ENCODE results near the gene APBA2. TPM values are rescaled to one million over a fixed set of nuclear protein-coding genes. Genes with fewer than 3 reads are reported as not detected.

Gene APBA2
- polyA plus RNA-seq, 1 donor (not counting 4 experiments of a cell fraction or from before 2014, with no cell fraction given): 5.5 TPM

DNA sequence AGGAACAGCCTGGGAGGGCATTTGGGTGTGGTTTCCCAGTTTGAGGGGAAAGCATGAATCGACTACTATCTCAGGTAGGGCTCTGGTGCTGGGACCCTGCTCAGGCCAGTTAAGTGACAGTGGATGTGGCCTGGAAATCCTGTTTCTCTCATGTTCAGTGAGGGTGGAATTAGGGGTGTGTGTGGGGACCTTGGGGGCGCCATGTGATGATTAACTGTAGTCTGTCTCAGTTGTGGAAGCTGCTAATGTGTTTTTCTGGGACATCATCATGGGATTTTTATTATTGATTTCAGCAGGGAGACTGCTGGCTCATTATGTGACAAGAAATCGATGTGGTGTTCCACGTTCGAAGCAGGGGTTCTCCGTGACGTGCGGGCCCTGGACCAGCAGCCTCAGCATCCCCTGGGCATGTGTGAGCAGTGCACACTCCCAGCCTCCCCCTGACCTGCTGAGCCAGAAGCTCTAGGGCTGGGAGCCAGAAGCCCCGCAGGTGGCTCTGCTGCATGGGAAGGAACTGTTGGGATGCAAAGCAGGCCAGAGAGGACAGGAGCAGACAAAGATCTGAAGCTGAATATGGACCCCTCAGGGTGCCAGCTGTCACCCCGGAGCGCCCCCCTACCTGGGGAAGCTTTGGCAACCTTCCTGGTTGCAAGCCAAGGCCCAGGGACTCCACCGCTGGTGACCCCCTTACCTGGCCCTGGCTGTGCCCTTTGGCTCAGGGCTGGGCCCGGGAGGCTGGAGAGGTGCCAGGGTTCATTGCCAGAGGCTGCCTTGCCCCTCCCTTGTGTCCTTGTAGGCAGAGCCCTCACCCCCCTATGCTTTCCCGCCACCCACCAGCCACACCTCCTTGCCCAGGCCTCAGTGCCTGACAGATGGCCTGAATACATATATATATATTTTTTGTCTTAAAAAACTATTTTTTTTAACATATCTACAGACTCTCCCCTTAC, 149.8 kb downstream of the APBA2 start:
- no peak for DNase-seq (ENCODE audit: low read depth, low spot score)
- Histone ChIP-seq H3K9me1 (ENCODE audit: control insufficient read depth, extremely low read depth, insufficient read depth, low read length) (no peaks in the 10 kb centered on the region), H3K9ac (ENCODE audit: control insufficient read depth, extremely low read depth, insufficient read depth, low read length) (no peak overlapping the region), H3K36me3 (ENCODE audit: control insufficient read depth in 2 of 2, extremely low read depth in 1 of 2, insufficient read depth in 2 of 2, low read length in 2 of 2) (no peaks in the 10 kb centered on the region), H2AFZ (ENCODE audit: control insufficient read depth, low read length) (no peak overlapping the region), H3K79me2 (ENCODE audit: control insufficient read depth, insufficient read depth, low read length) (no peaks in the 10 kb centered on the region), H4K20me1 (ENCODE audit: control insufficient read depth, extremely low read depth, insufficient read depth, low read length) (no peaks in the 10 kb centered on the region), H3K27ac (ENCODE audit: control insufficient read depth, insufficient read depth, low read length) (no peak overlapping the region), H3K9me3 (ENCODE audit: control insufficient read depth, low read depth, low read length) (peaks cover 4% of the 10 kb centered on the region), H3K4me1 (ENCODE audit: control insufficient read depth, extremely low read depth, insufficient read depth, low read length) (no peaks in the 10 kb centered on the region), H3K4me3 (ENCODE audit: control insufficient read depth in 2 of 3, extremely low read depth in 1 of 3, insufficient read depth in 2 of 3, low read depth in 1 of 3, low read length in 3 of 3) (no peak overlapping the region), H3K4me2 (ENCODE audit: control insufficient read depth, extremely low read depth, insufficient read depth, low read depth, low read length) (no peak overlapping the region), H3K27me3 (ENCODE audit: control insufficient read depth, extremely low read depth, insufficient read depth, low read length) (no peaks in the 10 kb centered on the region)
- FAIRE-seq: no peak
- dilution Hi-C loops (cut with MboI; ENCODE audit: extremely low pct_ligation_motif_present, low sequenced_read_pairs): no loop called here
- TF ChIP-seq EZH2 (IDR thresholded peaks at IDR 0.05; ENCODE audit: low read length): no peak
- TF ChIP-seq, protein P1, sequence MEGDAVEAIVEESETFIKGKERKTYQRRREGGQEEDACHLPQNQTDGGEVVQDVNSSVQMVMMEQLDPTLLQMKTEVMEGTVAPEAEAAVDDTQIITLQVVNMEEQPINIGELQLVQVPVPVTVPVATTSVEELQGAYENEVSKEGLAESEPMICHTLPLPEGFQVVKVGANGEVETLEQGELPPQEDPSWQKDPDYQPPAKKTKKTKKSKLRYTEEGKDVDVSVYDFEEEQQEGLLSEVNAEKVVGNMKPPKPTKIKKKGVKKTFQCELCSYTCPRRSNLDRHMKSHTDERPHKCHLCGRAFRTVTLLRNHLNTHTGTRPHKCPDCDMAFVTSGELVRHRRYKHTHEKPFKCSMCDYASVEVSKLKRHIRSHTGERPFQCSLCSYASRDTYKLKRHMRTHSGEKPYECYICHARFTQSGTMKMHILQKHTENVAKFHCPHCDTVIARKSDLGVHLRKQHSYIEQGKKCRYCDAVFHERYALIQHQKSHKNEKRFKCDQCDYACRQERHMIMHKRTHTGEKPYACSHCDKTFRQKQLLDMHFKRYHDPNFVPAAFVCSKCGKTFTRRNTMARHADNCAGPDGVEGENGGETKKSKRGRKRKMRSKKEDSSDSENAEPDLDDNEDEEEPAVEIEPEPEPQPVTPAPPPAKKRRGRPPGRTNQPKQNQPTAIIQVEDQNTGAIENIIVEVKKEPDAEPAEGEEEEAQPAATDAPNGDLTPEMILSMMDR (optimal IDR thresholded peaks at IDR 0.05 in 1 of 3, IDR thresholded peaks at IDR 0.05 in 1 of 3, conservative IDR thresholded peaks at IDR 0.05 in 1 of 3; ENCODE audit: extremely low read depth in 1 of 3, insufficient read depth in 2 of 3, low read length in 3 of 3): no peak

DNA sequence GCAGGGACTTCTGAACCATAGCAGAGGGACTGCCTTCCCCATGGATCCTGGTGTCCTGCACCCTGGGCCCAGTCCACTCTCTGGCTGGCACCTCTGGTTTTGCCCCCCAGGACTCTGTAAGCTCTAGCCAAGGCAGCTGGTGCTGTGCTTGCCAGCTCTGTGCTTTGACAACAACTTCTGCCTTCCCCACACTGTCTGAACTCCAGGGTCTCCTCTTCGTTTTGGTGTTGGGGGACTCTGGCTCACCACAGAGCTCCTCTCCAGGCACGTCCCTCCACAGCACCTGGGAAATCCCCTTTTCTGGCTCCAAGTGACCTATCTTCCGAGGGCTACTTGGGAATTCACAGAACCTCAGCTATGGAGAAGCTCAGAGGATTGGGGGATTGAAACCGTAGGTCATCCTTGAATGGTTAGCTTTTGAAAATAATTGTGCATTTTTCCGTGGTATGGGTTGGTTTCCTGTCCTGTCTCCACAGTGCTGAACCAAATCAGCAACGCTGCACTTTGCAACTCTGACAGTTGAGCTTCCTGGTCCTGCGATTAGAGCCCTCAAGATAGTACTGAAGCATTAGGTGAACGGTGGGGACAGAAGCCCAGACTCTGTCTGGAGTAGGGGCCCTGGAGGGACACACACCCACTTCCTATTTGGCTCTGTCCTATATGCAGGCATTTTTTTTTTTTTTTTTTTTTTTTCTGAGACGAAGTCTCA, 152.4 kb downstream of the APBA2 start:
- no peaks in the 10 kb centered on the region for H3K36me3 ChIP-seq (ENCODE audit: control insufficient read depth in 2 of 2, extremely low read depth in 1 of 2, insufficient read depth in 2 of 2, low read length in 2 of 2)
- FAIRE-seq (no peak), DNase-seq (ENCODE audit: low read depth, low spot score) (no peak)
- H3K4me1 ChIP-seq (ENCODE audit: control insufficient read depth, extremely low read depth, insufficient read depth, low read length): no peaks in the 10 kb centered on the region
- H3K79me2 ChIP-seq (ENCODE audit: control insufficient read depth, insufficient read depth, low read length): no peaks in the 10 kb centered on the region
- H3K9me3 ChIP-seq (ENCODE audit: control insufficient read depth, low read depth, low read length): no peaks in the 10 kb centered on the region
- no peak overlapping the region for H3K4me3 ChIP-seq (ENCODE audit: control insufficient read depth in 2 of 3, extremely low read depth in 1 of 3, insufficient read depth in 2 of 3, low read depth in 1 of 3, low read length in 3 of 3)
- dilution Hi-C loops (cut with MboI; ENCODE audit: extremely low pct_ligation_motif_present, low sequenced_read_pairs): no loop called here
- no peak overlapping the region for H3K4me2 ChIP-seq (ENCODE audit: control insufficient read depth, extremely low read depth, insufficient read depth, low read depth, low read length)
- H3K9me1 ChIP-seq (ENCODE audit: control insufficient read depth, extremely low read depth, insufficient read depth, low read length): no peaks in the 10 kb centered on the region
- no peaks in the 10 kb centered on the region for H4K20me1 ChIP-seq (ENCODE audit: control insufficient read depth, extremely low read depth, insufficient read depth, low read length)
- TF ChIP-seq, protein P1 (optimal IDR thresholded peaks at IDR 0.05 in 1 of 3, IDR thresholded peaks at IDR 0.05 in 1 of 3, conservative IDR thresholded peaks at IDR 0.05 in 1 of 3; ENCODE audit: extremely low read depth in 1 of 3, insufficient read depth in 2 of 3, low read length in 3 of 3): no peak
- TF ChIP-seq EZH2 (IDR thresholded peaks at IDR 0.05; ENCODE audit: low read length): no peak
- H3K27ac ChIP-seq (ENCODE audit: control insufficient read depth, insufficient read depth, low read length): no peak overlapping the region
- no peak overlapping the region for H2AFZ ChIP-seq (ENCODE audit: control insufficient read depth, low read length)
- H3K9ac ChIP-seq (ENCODE audit: control insufficient read depth, extremely low read depth, insufficient read depth, low read length): no peak overlapping the region
- H3K27me3 ChIP-seq (ENCODE audit: control insufficient read depth, extremely low read depth, insufficient read depth, low read length): no peaks in the 10 kb centered on the region
